GM23248 (cell line): ENCODE measurements around the gene POLR2B.

Experiments used
- EZH2 ChIP-seq: fragments of 200-600 bp; sonication (generic); IDR thresholded peaks from 2 replicates; pipeline ENCODE4 v1.6.1; 2018; ENCODE audit warnings: antibody characterized with exemption, mild to moderate bottlenecking; ENCODE audit not compliant: insufficient read depth, poor library complexity, severe bottlenecking
- EZH2phosphoT487 ChIP-seq: fragments of 200-600 bp; sonication (generic); IDR thresholded peaks from 2 replicates; pipeline ENCODE4 v1.6.1; 2018; ENCODE audit warnings: antibody characterized with exemption, moderate library complexity, mild to moderate bottlenecking, low read depth; ENCODE audit not compliant: insufficient read depth

- TF ChIP-seq EZH2 (no peak), EZH2phosphoT487 (no peak)
These were observed 17.6 kb upstream of the POLR2B start for GRCh38 chr4:56961107-56961500.
